Psoas muscle (tissue), 8 donors: ENCODE data around the gene C12orf57. TPM values are rescaled to one million over a fixed set of nuclear protein-coding genes. Genes with fewer than 3 reads are reported as not detected.

Experiments used
- ATAC-seq, 4 donors: fragments of 200-7000 bp; cut with Tn5 transposase; one replicate each; pipeline ENCODE4 v1.9.1; 2020; ENCODE audit warnings: moderate library complexity in 3 of 4, mild to moderate bottlenecking in 2 of 4
- DNase-seq, 2 donors: peaks; one replicate each; pipeline ENCODE4 v3.0.0-alpha.2; 2020
- H3K27ac ChIP-seq: fragments of 200-600 bp; one replicate; pipeline ENCODE4 v1.8.0; 2022
- H3K27me3 ChIP-seq, 3 donors: fragments of 200-600 bp in 1 of 3; one replicate each; pipeline versions ENCODE4 v1.6.1 to v1.8.0; 2013 to 2022; ENCODE audit warnings: low read length in 2 of 3, mild to moderate bottlenecking in 2 of 3, moderate library complexity in 1 of 3; ENCODE audit not compliant: insufficient read depth in 3 of 3
- H3K36me3 ChIP-seq, 2 donors: fragments of 200-600 bp in 1 of 2; one replicate each; pipeline versions ENCODE4 v1.6.1 to v1.8.0; 2013 to 2022; ENCODE audit warnings: low read depth in 1 of 2, mild to moderate bottlenecking in 1 of 2, moderate library complexity in 1 of 2; ENCODE audit not compliant: insufficient read depth in 1 of 2
- H3K4me1 ChIP-seq: fragments of 200-600 bp; one replicate; pipeline ENCODE4 v1.8.0; 2022
- H3K4me3 ChIP-seq: fragments of 200-600 bp; one replicate; pipeline ENCODE4 v1.8.0; 2022; ENCODE audit warnings: mild to moderate bottlenecking
- H3K9me3 ChIP-seq: fragments of 200-600 bp; one replicate; pipeline ENCODE4 v1.8.0; 2022
- WGBS, 3 donors: extraction: QIAGEN DNeasy Blood & Tissue Kit; methylation state at CpG; one replicate each; pipeline versions ENCODE4 v1.1.6 to v1.1.7; 2013; 5-methylcytosine and 5-hydroxymethylcytosine counted together
- intact Hi-C, 2 donors: fragments of 100-400 bp; cut with DNase I; formaldehyde crosslinking; loops; one replicate each; pipeline versions ENCODE4 v1.11.0 to v1.14.2; 2022
- polyA plus RNA-seq, 3 donors: library from polyadenylated mRNA; stranded (reverse); fragments of 200-250 nt; gene quantifications; one replicate each; pipeline ENCODE4 v1.2.3, GENCODE V29; 2013
- total RNA-seq, 4 donors: library from RNA; stranded (reverse); fragmentation: NEBNext Ultra II Directional in 2 of 4; extraction: Animal tissue kit (Norgen Biotek cat#: 25700) in 2 of 4; gene quantifications; one replicate each; pipeline versions ENCODE4 v1.2.1 to v1.2.4, GENCODE V29; 2021 to 2023
- TF ChIP-seq, protein P1 (sequence below): fragments of 200-600 bp; IDR thresholded peaks from one replicate; pipeline ENCODE4 v1.8.0; 2022; ENCODE audit warnings: antibody characterized with exemption
- donor health status: healthy with polysubstance abuse.
- donor health status: DM: no; HTN: no; CAD: no; lungs with moderate emphysema.
- donor health status: Bipolar disorder and iron deficiency.
- donor health status: healthy.
- donor health status: DM: yes; HTN: yes; CAD: no.
- donor health status: DM: no; HTN: no; CAD: no.
- donor health status: DM: no; HTN: no; CAD: no.
- donor health status: DM: yes; HTN: yes; CAD: no.

C12orf57 gene
- total and polyA plus RNA-seq, 7 donors: 80.4 to 269 (median 110) TPM

DNA sequence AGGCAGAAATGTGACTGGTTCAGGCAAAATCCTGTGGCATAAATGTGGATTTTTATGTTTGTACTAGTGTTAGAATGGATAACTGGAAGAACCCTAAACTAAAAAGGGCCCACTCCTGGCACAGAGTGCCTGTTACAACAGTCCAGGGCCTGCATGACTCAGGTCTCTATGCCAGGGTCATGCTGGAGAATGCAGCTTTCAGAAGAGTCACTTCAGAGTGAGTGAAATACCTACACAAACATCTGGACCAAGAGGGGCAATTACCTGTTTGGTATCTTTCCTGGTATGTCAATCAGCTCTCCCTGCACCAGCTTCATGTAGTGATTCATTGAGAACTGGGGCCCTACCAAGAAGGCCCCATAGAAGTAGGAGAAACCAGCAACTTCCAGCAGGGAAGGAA, 36.9 kb downstream of the C12orf57 start:
- H3K27me3 ChIP-seq: no peaks in the 10 kb centered on the region
- DNase-seq (no peak), ATAC-seq (peak in 3 of 4 donors; percentile 7 to 37 (median 25))
- no peaks in the 10 kb centered on the region for H3K4me1 ChIP-seq
- no peak overlapping the region for H3K27ac ChIP-seq
- no peak overlapping the region for H3K4me3 ChIP-seq
- intact Hi-C loops: no loop called here
- peaks cover 25 to 94% of the 10 kb centered on the region in 2 donors for H3K36me3 ChIP-seq
- TF ChIP-seq, protein P1, sequence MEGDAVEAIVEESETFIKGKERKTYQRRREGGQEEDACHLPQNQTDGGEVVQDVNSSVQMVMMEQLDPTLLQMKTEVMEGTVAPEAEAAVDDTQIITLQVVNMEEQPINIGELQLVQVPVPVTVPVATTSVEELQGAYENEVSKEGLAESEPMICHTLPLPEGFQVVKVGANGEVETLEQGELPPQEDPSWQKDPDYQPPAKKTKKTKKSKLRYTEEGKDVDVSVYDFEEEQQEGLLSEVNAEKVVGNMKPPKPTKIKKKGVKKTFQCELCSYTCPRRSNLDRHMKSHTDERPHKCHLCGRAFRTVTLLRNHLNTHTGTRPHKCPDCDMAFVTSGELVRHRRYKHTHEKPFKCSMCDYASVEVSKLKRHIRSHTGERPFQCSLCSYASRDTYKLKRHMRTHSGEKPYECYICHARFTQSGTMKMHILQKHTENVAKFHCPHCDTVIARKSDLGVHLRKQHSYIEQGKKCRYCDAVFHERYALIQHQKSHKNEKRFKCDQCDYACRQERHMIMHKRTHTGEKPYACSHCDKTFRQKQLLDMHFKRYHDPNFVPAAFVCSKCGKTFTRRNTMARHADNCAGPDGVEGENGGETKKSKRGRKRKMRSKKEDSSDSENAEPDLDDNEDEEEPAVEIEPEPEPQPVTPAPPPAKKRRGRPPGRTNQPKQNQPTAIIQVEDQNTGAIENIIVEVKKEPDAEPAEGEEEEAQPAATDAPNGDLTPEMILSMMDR: no peak
- H3K9me3 ChIP-seq: no peaks in the 10 kb centered on the region

DNA sequence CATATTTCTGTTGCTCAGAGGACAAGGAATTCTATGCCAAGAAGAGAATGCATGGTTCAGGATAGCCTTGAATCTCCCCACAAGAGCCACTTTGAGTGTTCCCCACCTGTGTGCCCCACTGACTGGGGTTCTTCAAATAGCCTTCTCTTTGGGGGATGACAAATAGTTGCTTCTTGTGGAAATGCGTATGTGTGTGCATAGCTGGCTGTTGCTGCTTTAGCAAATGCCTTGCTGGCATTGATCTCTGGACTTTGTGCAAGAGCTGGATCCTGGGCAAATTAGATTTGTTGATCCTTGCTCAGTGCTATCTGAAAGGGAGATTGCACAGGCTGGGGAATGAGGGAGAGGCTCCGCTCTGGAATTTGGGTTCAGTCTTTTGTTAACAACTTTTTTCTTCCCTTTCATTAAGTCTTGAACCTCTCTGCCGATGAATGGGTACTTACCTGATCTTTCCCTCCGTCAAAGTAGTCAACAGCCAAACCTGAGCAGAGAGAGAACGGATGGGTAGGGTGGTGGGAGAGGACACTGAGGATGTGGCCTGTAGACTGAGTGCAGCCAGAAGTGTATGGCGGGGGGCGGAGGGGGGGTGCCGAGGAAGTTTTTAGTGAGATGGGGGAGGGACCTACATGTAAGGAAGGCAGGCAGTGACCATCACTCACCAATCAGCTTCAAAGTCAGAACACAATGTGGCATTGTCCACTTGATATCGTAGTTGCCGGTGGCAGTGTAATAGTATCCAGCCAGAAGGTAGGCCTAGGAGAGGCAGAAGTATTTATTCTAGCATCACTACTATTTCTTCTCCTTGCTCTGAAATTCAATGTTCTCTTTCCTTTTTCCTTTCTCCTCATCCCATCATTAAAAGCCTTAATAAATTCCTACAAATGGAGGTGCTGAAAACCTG, 37.6 kb downstream of the C12orf57 start:
- 82 to 90% (median 88%) methylated on average over 10 of the region's 10 CpGs for WGBS, 3 donors
- no peaks in the 10 kb centered on the region for H3K9me3 ChIP-seq
- no peak for ATAC-seq
- H3K27ac ChIP-seq: no peak overlapping the region
- TF ChIP-seq, protein P1: no peak
- H3K36me3 ChIP-seq: peaks cover 25 to 94% of the 10 kb centered on the region in 2 donors
- no peaks in the 10 kb centered on the region for H3K4me1 ChIP-seq
- intact Hi-C loops: no loop called here
- no peak for DNase-seq
- no peaks in the 10 kb centered on the region for H3K27me3 ChIP-seq
- no peak overlapping the region for H3K4me3 ChIP-seq

DNA sequence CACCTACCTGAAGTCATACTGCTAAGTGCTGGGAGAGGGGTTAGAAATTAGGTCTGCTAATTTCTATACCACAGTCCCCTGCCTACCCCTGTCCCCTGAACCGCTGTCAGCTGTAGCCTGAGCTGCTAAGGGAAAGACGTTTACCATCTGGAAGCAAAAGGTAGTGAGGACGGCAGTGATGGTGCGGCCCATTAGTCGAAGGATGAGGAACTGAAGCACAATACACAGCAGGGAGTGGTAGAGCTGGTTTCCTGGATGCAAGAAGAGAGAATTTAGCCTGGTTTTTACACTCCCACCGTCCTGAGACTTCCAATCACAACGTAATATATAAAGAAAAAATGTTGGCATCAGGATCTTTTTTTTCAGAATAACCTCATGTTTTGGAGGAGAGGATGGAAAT, 38.7 kb downstream of the C12orf57 start:
- Histone ChIP-seq H3K27me3 (no peaks in the 10 kb centered on the region), H3K4me3 (no peak overlapping the region), H3K36me3 (peaks cover 25 to 93% of the 10 kb centered on the region in 2 donors), H3K27ac (no peak overlapping the region), H3K9me3 (no peaks in the 10 kb centered on the region), H3K4me1 (no peaks in the 10 kb centered on the region)
- 86 to 89% (median 87%) methylated on average over 7 of the region's 7 CpGs for whole genome bisulfite sequencing, 3 donors
- ATAC-seq (no peak), DNase-seq (no peak)
- intact Hi-C loops: no loop called here
- TF ChIP-seq, protein P1: no peak

DNA sequence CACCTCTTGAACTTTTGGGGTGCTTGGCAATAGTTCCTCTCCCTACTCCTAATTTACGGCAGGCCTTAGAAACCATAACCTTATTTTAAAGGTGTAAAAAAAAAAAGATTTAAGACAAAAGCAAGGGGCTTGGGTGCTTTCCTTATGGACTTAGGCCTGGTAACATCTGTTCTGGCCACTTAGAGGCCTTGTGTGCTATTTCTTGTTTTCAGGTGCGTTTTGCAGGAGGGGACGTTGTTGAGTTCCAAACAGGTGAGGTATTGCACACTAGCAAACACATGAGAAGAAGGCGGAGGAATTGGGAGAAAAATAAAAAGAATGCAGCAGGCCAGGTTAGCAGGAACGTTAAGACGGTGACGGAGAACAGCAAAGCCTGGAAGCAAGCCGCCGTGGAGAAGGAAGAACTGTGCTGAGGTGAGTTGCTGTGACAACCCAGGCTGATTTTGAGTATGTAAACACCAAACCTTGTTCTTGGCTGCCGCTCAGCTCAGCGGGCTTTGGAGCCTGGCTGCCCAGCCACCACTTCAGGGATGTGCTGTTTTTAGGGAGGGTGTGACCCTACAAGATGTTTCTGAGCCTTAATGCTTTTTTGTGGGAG, 44.2 kb downstream of the C12orf57 start:
- no peak overlapping the region for H3K27ac ChIP-seq
- H3K36me3 ChIP-seq: peaks cover 8 to 63% of the 10 kb centered on the region in 2 donors
- ATAC-seq (no peak), DNase-seq (no peak)
- TF ChIP-seq, protein P1: no peak
- H3K4me3 ChIP-seq: no peak overlapping the region
- H3K4me1 ChIP-seq: no peaks in the 10 kb centered on the region
- intact Hi-C loops: no loop called here
- H3K9me3 ChIP-seq: no peaks in the 10 kb centered on the region
- WGBS, 3 donors: 91 to 93% (median 91%) methylated on average over 11 of the region's 11 CpGs
- no peaks in the 10 kb centered on the region for H3K27me3 ChIP-seq

Other genes with a start within 250 kb of the C12orf57 start
- gene PIANP, start 243.2 kb upstream of the C12orf57 start, total RNA-seq: under 1 TPM in 3 of 4 donors, not detected in 1; 0.10 to 0.17 (median 0.15) TPM
- gene PIANP, start 243.2 kb upstream of the C12orf57 start, polyA plus RNA-seq: under 1 TPM in 2 of 3 donors, not detected in 1; 0.17 to 0.21 TPM
- gene COPS7A, start 220.0 kb upstream of the C12orf57 start, total RNA-seq: 10 to 100 TPM; 72.3 to 86.2 (median 77.1) TPM
- gene COPS7A, start 220.0 kb upstream of the C12orf57 start, polyA plus RNA-seq: 100 to 1,000 TPM in 2 of 3 donors, 10 to 100 TPM in 1; 79.2 to 157 (median 104) TPM
- gene MLF2, start 190.9 kb upstream of the C12orf57 start, total RNA-seq: 100 to 1,000 TPM; 104 to 188 (median 132) TPM
- gene MLF2, start 190.9 kb upstream of the C12orf57 start, polyA plus RNA-seq: 100 to 1,000 TPM; 113 to 245 (median 176) TPM
- gene PTMS, start 177.7 kb upstream of the C12orf57 start, total RNA-seq: 100 to 1,000 TPM in 1 of 4 donors, 10 to 100 TPM in 3; 69.0 to 104 (median 77.1) TPM
- 10 to 100 TPM; 65.4 to 93.7 (median 87.7) TPM for gene PTMS, start 177.7 kb upstream of the C12orf57 start, polyA plus RNA-seq
- under 1 TPM in 2 of 4 donors, not detected in 2; 0.11 to 0.24 TPM for gene LAG3, start 171.5 kb upstream of the C12orf57 start, total RNA-seq
- under 1 TPM in 2 of 3 donors, not detected in 1; 0.05 to 0.06 TPM for gene LAG3, start 171.5 kb upstream of the C12orf57 start, polyA plus RNA-seq
- 1 to 10 TPM; 2.3 to 4.9 (median 4.0) TPM for gene CD4, start 154.5 kb upstream of the C12orf57 start, total RNA-seq
- 1 to 10 TPM in 1 of 3 donors, under 1 TPM in 2; 0.47 to 1.5 (median 0.91) TPM for gene CD4, start 154.5 kb upstream of the C12orf57 start, polyA plus RNA-seq
- gene GPR162, start 122.2 kb upstream of the C12orf57 start, total RNA-seq: 1 to 10 TPM in 3 of 4 donors, under 1 TPM in 1; 0.50 to 2.8 (median 1.2) TPM
- 1 to 10 TPM in 1 of 3 donors, under 1 TPM in 2; 0.60 to 1.8 (median 0.61) TPM for gene GPR162, start 122.2 kb upstream of the C12orf57 start, polyA plus RNA-seq
- gene P3H3, start 115.6 kb upstream of the C12orf57 start, total RNA-seq: 1 to 10 TPM; 1.3 to 4.2 (median 3.2) TPM
- 1 to 10 TPM in 2 of 3 donors, under 1 TPM in 1; 0.87 to 1.2 (median 1.1) TPM for gene P3H3, start 115.6 kb upstream of the C12orf57 start, polyA plus RNA-seq
- gene GNB3, start 103.1 kb upstream of the C12orf57 start, total RNA-seq: under 1 TPM; 0.23 to 0.69 (median 0.33) TPM
- under 1 TPM; 0.13 to 0.60 (median 0.13) TPM for gene GNB3, start 103.1 kb upstream of the C12orf57 start, polyA plus RNA-seq
- gene CDCA3, start 92.7 kb upstream of the C12orf57 start, total RNA-seq: 1 to 10 TPM in 1 of 4 donors, under 1 TPM in 2, not detected in 1; 0.79 to 1.1 (median 0.92) TPM
- gene CDCA3, start 92.7 kb upstream of the C12orf57 start, polyA plus RNA-seq: 1 to 10 TPM in 1 of 3 donors, under 1 TPM in 2; 0.21 to 3.3 (median 0.56) TPM
- 100 to 1,000 TPM in 3 of 4 donors, 10 to 100 TPM in 1; 98.1 to 127 (median 112) TPM for gene USP5, start 91.9 kb upstream of the C12orf57 start, total RNA-seq
- gene USP5, start 91.9 kb upstream of the C12orf57 start, polyA plus RNA-seq: 10 to 100 TPM; 43.1 to 85.1 (median 49.5) TPM
- gene TPI1, start 76.5 kb upstream of the C12orf57 start, total RNA-seq: 100 to 1,000 TPM; 537 to 822 (median 624) TPM
- gene TPI1, start 76.5 kb upstream of the C12orf57 start, polyA plus RNA-seq: 100 to 1,000 TPM; 588 to 952 (median 847) TPM
- 1 to 10 TPM; 2.4 to 4.5 (median 3.2) TPM for gene SPSB2, start 70.7 kb upstream of the C12orf57 start, total RNA-seq
- gene SPSB2, start 70.7 kb upstream of the C12orf57 start, polyA plus RNA-seq: 10 to 100 TPM in 1 of 3 donors, 1 to 10 TPM in 2; 4.3 to 10.2 (median 6.7) TPM
- 10 to 100 TPM; 10.2 to 14.9 (median 12.5) TPM for gene LRRC23, start 39.2 kb upstream of the C12orf57 start, total RNA-seq
- 10 to 100 TPM in 2 of 3 donors, 1 to 10 TPM in 1; 9.5 to 29.0 (median 14.3) TPM for gene LRRC23, start 39.2 kb upstream of the C12orf57 start, polyA plus RNA-seq
- gene ENO2, start 29.4 kb upstream of the C12orf57 start, total RNA-seq: 1 to 10 TPM; 2.0 to 4.6 (median 2.3) TPM
- gene ENO2, start 29.4 kb upstream of the C12orf57 start, polyA plus RNA-seq: 1 to 10 TPM; 1.4 to 2.0 (median 1.8) TPM
- 10 to 100 TPM; 43.3 to 55.8 (median 50.9) TPM for gene ATN1, start 16.1 kb upstream of the C12orf57 start, total RNA-seq
- 10 to 100 TPM; 24.9 to 46.0 (median 33.7) TPM for gene ATN1, start 16.1 kb upstream of the C12orf57 start, polyA plus RNA-seq
- not detected for gene RNU7-1, start 206 bp upstream of the C12orf57 start, total RNA-seq
- not detected for gene RNU7-1, start 206 bp upstream of the C12orf57 start, polyA plus RNA-seq
- gene PTPN6, start 7.3 kb downstream of the C12orf57 start, total RNA-seq: 1 to 10 TPM; 3.6 to 7.6 (median 4.6) TPM
- gene PTPN6, start 7.3 kb downstream of the C12orf57 start, polyA plus RNA-seq: 1 to 10 TPM; 1.3 to 2.6 (median 2.1) TPM
- 100 to 1,000 TPM; 137 to 278 (median 180) TPM for gene PHB2, start 26.6 kb downstream of the C12orf57 start, total RNA-seq
- 100 to 1,000 TPM; 176 to 381 (median 208) TPM for gene PHB2, start 26.6 kb downstream of the C12orf57 start, polyA plus RNA-seq
- gene EMG1, start 26.9 kb downstream of the C12orf57 start, total RNA-seq: 10 to 100 TPM; 30.1 to 59.4 (median 44.8) TPM
- 10 to 100 TPM; 26.6 to 66.5 (median 50.4) TPM for gene EMG1, start 26.9 kb downstream of the C12orf57 start, polyA plus RNA-seq
- gene LPCAT3, start 74.5 kb downstream of the C12orf57 start, total RNA-seq: 10 to 100 TPM; 24.0 to 56.5 (median 41.6) TPM
- 10 to 100 TPM; 13.9 to 26.2 (median 17.4) TPM for gene LPCAT3, start 74.5 kb downstream of the C12orf57 start, polyA plus RNA-seq
- 10 to 100 TPM; 49.0 to 98.5 (median 75.6) TPM for gene C1S, start 116.7 kb downstream of the C12orf57 start, total RNA-seq
- gene C1S, start 116.7 kb downstream of the C12orf57 start, polyA plus RNA-seq: 10 to 100 TPM; 35.9 to 44.4 (median 38.2) TPM
- 10 to 100 TPM; 63.2 to 70.9 (median 68.1) TPM for gene C1R, start 148.4 kb downstream of the C12orf57 start, total RNA-seq
- gene C1R, start 148.4 kb downstream of the C12orf57 start, polyA plus RNA-seq: 10 to 100 TPM; 32.4 to 58.4 (median 44.5) TPM
- 10 to 100 TPM; 14.6 to 17.0 (median 15.5) TPM for gene C1RL, start 165.2 kb downstream of the C12orf57 start, total RNA-seq
- gene C1RL, start 165.2 kb downstream of the C12orf57 start, polyA plus RNA-seq: 1 to 10 TPM; 2.7 to 6.2 (median 5.1) TPM
- under 1 TPM in 2 of 4 donors, not detected in 2; 0.48 to 0.61 TPM for gene RBP5, start 184.9 kb downstream of the C12orf57 start, total RNA-seq
- 1 to 10 TPM in 2 of 3 donors, under 1 TPM in 1; 0.18 to 1.4 (median 1.2) TPM for gene RBP5, start 184.9 kb downstream of the C12orf57 start, polyA plus RNA-seq
- gene CLSTN3, start 186.3 kb downstream of the C12orf57 start, total RNA-seq: 1 to 10 TPM; 2.8 to 5.1 (median 3.3) TPM
- 1 to 10 TPM; 1.2 to 3.6 (median 1.3) TPM for gene CLSTN3, start 186.3 kb downstream of the C12orf57 start, polyA plus RNA-seq
- 100 to 1,000 TPM in 2 of 4 donors, 10 to 100 TPM in 2; 54.6 to 103 (median 94.2) TPM for gene PEX5, start 245.7 kb downstream of the C12orf57 start, total RNA-seq
- 10 to 100 TPM; 51.9 to 98.9 (median 73.0) TPM for gene PEX5, start 245.7 kb downstream of the C12orf57 start, polyA plus RNA-seq